Measurements from ENCODE around the gene ASIP.

GRCh38 chr20:34292496-34292895 is 51.3 kb downstream of the ASIP start:
- TF ChIP-seq CTCF (conservative IDR thresholded peaks at IDR 0.05; ENCODE audit: low read depth, low read length), result no peak
- no peak for TF ChIP-seq EZH2 (IDR thresholded peaks at IDR 0.05; ENCODE audit: borderline replicate concordance, low read depth, low read length, poor library complexity, severe bottlenecking)

Data from A673 (cell line).